SK-N-SH (cell line): ENCODE results near the gene SRMS. TPM values are rescaled to one million over a fixed set of nuclear protein-coding genes. Genes with fewer than 3 reads are reported as not detected.

Experiments used
- CTCF ChIA-PET: fragments of 300-600, 350-600 bp; formaldehyde crosslinking; extraction: SDS; loops from one replicate; lab custom pipeline; 2021; lab: Yijun Ruan, JAX
- POLR2A ChIA-PET: fragments of 350-600 bp; sonication (Branson Sonifier 250); formaldehyde crosslinking; extraction: SDS; loops from one replicate; lab custom pipeline; 2020; ENCODE audit warnings: antibody characterized with exemption, inconsistent platforms; lab: Yijun Ruan, JAX
- DNase-seq: peaks from one replicate; pipeline ENCODE4 v3.0.0; 2012
- H2AFZ ChIP-seq: fragments of 200-600 bp; sonication (generic); 2 replicates; pipeline ENCODE4 v1.8.1; 2016; ENCODE audit warnings: antibody characterized with exemption, mild to moderate bottlenecking, low read depth
- H3F3A ChIP-seq: fragments of 200-600 bp; sonication (generic); replicated peaks from 2 replicates; pipeline ENCODE3; 2016; ENCODE audit warnings: antibody characterized with exemption, mild to moderate bottlenecking; ENCODE audit not compliant: insufficient read depth
- H3K27ac ChIP-seq, 2 experiments: fragments of 200-500 bp in 1 of 2; fragments of 200-600 bp in 1 of 2; sonication (Bioruptor generic) in 1 of 2; sonication (generic), shearing (Covaris generic) in 1 of 2; 2 replicates each; pipeline versions ENCODE4 v1.5.1 to v1.6.1; 2014 to 2016; ENCODE audit warnings: low read depth in 2 of 2, inconsistent platforms in 1 of 2, low read length in 1 of 2, mild to moderate bottlenecking in 1 of 2, mixed read lengths in 1 of 2
- H3K27me3 ChIP-seq: fragments of 200-600 bp; sonication (generic), shearing (Covaris generic); 2 replicates; pipeline ENCODE4 v1.6.1; 2016; ENCODE audit warnings: mixed run types; ENCODE audit not compliant: insufficient read depth
- H3K36me3 ChIP-seq, 2 experiments: fragments of 200-500 bp in 1 of 2; fragments of 200-600 bp in 1 of 2; sonication (Bioruptor generic) in 1 of 2; sonication (generic) in 1 of 2; replicated peaks in 1 of 2; 2 replicates each; pipeline versions ENCODE3 to v1.5.1; 2014 to 2016; ENCODE audit warnings: low read length in 1 of 2, mild to moderate bottlenecking in 1 of 2; ENCODE audit not compliant: insufficient read depth in 2 of 2, control insufficient read depth in 1 of 2
- H3K4me1 ChIP-seq, 2 experiments: fragments of 200-500 bp in 1 of 2; fragments of 200-600 bp in 1 of 2; sonication (Bioruptor generic) in 1 of 2; sonication (generic), shearing (Covaris generic) in 1 of 2; 2 replicates each; pipeline versions ENCODE4 v1.5.1 to v1.6.1; 2014 to 2016; ENCODE audit warnings: low read depth in 1 of 2, low read length in 1 of 2, mixed run types in 1 of 2; ENCODE audit not compliant: insufficient read depth in 2 of 2, control insufficient read depth in 1 of 2
- H3K4me2 ChIP-seq: fragments of 200-600 bp; sonication (generic), shearing (Covaris generic); 2 replicates; pipeline ENCODE4 v1.6.1; 2017; ENCODE audit warnings: mixed run types
- H3K4me3 ChIP-seq, 2 experiments: fragments of 200-500 bp in 1 of 2; fragments of 200-600 bp in 1 of 2; sonication (Bioruptor generic) in 1 of 2; sonication (generic), shearing (Covaris generic) in 1 of 2; 2 replicates each; pipeline versions ENCODE4 v1.5.1 to v1.8.1; 2014 to 2016; ENCODE audit warnings: low read depth in 2 of 2, inconsistent platforms in 1 of 2, low read length in 1 of 2, mild to moderate bottlenecking in 1 of 2, mixed read lengths in 1 of 2, moderate library complexity in 1 of 2
- H3K79me2 ChIP-seq: fragments of 200-600 bp; sonication (generic); 2 replicates; pipeline ENCODE4 v1.8.1; 2017; ENCODE audit warnings: mild to moderate bottlenecking; ENCODE audit not compliant: insufficient read depth
- H3K9ac ChIP-seq: fragments of 200-600 bp; sonication (generic); 2 replicates; pipeline ENCODE4 v1.6.1; 2017; ENCODE audit warnings: mixed run types
- H3K9me2 ChIP-seq: fragments of 200-600 bp; sonication (generic); 2 replicates; pipeline ENCODE4 v1.6.1; 2017; ENCODE audit warnings: mixed run types
- H3K9me3 ChIP-seq: fragments of 200-600 bp; sonication (generic); 2 replicates; pipeline ENCODE4 v1.6.1; 2017; ENCODE audit warnings: mixed run types, mild to moderate bottlenecking, moderate library complexity
- H4K20me1 ChIP-seq: fragments of 200-600 bp; sonication (generic); 2 replicates; pipeline ENCODE4 v1.6.1; 2017; ENCODE audit warnings: mild to moderate bottlenecking, mixed run types; ENCODE audit not compliant: insufficient read depth
- CHD2 ChIP-seq: fragments of 150-350 bp; IDR thresholded peaks from 2 replicates; pipeline ENCODE4 v1.6.1; 2018; ENCODE audit warnings: low read length; ENCODE audit not compliant: partially characterized antibody
- EP300 ChIP-seq, 2 experiments: IDR thresholded peaks; 2 replicates each; pipeline versions ENCODE4 v1.4.0 to v1.6.1; 2012; ENCODE audit warnings: borderline replicate concordance in 1 of 2, low read depth in 1 of 2, low read length in 1 of 2
- EZH2phosphoT487 ChIP-seq: fragments of 200-600 bp; sonication (generic); IDR thresholded peaks from 2 replicates; pipeline ENCODE4 v1.6.1; 2017; ENCODE audit warnings: low read depth, mixed run types, mild to moderate bottlenecking, antibody characterized with exemption, moderate library complexity, borderline replicate concordance
- GABPA ChIP-seq: IDR thresholded peaks from 2 replicates; pipeline ENCODE4 v1.4.0; 2012; ENCODE audit warnings: low read depth, mild to moderate bottlenecking
- GATA2 ChIP-seq: sonication (generic); formaldehyde crosslinking; IDR thresholded peaks from 2 replicates; pipeline ENCODE4 v1.5.0; 2020; ENCODE audit warnings: mild to moderate bottlenecking, missing genetic modification reagents
- REST ChIP-seq: IDR thresholded peaks from 2 replicates; pipeline ENCODE4 v1.6.1; 2012; ENCODE audit warnings: mild to moderate bottlenecking, low read depth, low read length, moderate library complexity
- TAF1 ChIP-seq: IDR thresholded peaks from 2 replicates; pipeline ENCODE4 v1.6.1; 2012; ENCODE audit warnings: low read depth, mild to moderate bottlenecking, low read length, moderate library complexity, borderline replicate concordance
- USF2 ChIP-seq: fragments of 150-350 bp; IDR thresholded peaks from 2 replicates; pipeline ENCODE4 v1.6.1; 2017; ENCODE audit warnings: antibody characterized with exemption, low read length, low read depth, borderline replicate concordance
- WGBS: methylation state at CpG from one replicate; pipeline ENCODE4 v1.1.6; 2017; ENCODE audit warnings: low lambda C conversion rate; 5-methylcytosine and 5-hydroxymethylcytosine counted together
- polyA plus RNA-seq, 3 experiments: library from polyadenylated mRNA; depleted of rRNA; stranded (reverse); fragments of >200 nt; gene quantifications; 2 replicates each; pipeline ENCODE4 v1.2.3, GENCODE V29; 2012
- TF ChIP-seq, protein P1 (sequence below): fragments of 200-600 bp; sonication (generic); IDR thresholded peaks from 2 replicates; pipeline ENCODE4 v1.6.1; 2017; ENCODE audit warnings: antibody characterized with exemption, mild to moderate bottlenecking, moderate library complexity

SRMS gene
- polyA plus RNA-seq, 1 of the 3 experiments (the other 2 are of a cell fraction), result not detected

- H4K20me1 ChIP-seq, result no peaks in the 10 kb centered on the region
- 94% methylated on average over 15 of the region's 28 CpGs for WGBS
- ChIA-PET POLR2A (no interaction called here), CTCF (interaction anchor here (1.2 kb wide), 1 partner anchor 9 kb away, joined by 3 read pairs; no protein-coding TSS in a partner anchor)
- no peak overlapping the region for H3K4me3 ChIP-seq
- no peak overlapping the region for H3K9ac ChIP-seq
- H3K4me2 ChIP-seq, result no peak overlapping the region
- no peak for DNase-seq
- H3K27ac ChIP-seq, result no peak overlapping the region
- no peaks in the 10 kb centered on the region for H3K4me1 ChIP-seq
- H3K36me3 ChIP-seq, result peaks cover 0 to 18% of the 10 kb centered on the region in 2 experiments
- H3K9me2 ChIP-seq, result no peaks in the 10 kb centered on the region
- H3K27me3 ChIP-seq, result no peaks in the 10 kb centered on the region
- H2AFZ ChIP-seq, result no peak overlapping the region
- no peaks in the 10 kb centered on the region for H3F3A ChIP-seq
- H3K9me3 ChIP-seq, result no peaks in the 10 kb centered on the region
- TF ChIP-seq TAF1 (no peak), REST (no peak), GABPA (no peak), EZH2phosphoT487 (no peak), CHD2 (no peak), GATA2 (CRISPR knock-in tag) (no peak), USF2 (no peak), EP300 (IDR thresholded peaks at IDR 0.05; ENCODE audit: borderline replicate concordance in 1 of 2, low read depth in 1 of 2, low read length in 1 of 2) (no peak)
- TF ChIP-seq, protein P1, sequence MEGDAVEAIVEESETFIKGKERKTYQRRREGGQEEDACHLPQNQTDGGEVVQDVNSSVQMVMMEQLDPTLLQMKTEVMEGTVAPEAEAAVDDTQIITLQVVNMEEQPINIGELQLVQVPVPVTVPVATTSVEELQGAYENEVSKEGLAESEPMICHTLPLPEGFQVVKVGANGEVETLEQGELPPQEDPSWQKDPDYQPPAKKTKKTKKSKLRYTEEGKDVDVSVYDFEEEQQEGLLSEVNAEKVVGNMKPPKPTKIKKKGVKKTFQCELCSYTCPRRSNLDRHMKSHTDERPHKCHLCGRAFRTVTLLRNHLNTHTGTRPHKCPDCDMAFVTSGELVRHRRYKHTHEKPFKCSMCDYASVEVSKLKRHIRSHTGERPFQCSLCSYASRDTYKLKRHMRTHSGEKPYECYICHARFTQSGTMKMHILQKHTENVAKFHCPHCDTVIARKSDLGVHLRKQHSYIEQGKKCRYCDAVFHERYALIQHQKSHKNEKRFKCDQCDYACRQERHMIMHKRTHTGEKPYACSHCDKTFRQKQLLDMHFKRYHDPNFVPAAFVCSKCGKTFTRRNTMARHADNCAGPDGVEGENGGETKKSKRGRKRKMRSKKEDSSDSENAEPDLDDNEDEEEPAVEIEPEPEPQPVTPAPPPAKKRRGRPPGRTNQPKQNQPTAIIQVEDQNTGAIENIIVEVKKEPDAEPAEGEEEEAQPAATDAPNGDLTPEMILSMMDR, result no peak
- no peaks in the 10 kb centered on the region for H3K79me2 ChIP-seq
These were observed 44.3 kb upstream of the SRMS start for GRCh38 chr20:63591786-63592355.
